ENCODE data around the gene NAA40. TPM values are rescaled to one million over a fixed set of nuclear protein-coding genes. Genes with fewer than 3 reads are reported as not detected.

NAA40 gene
- total RNA-seq, 2 experiments from 2014 or later: 11.8 to 14.0 TPM

DNA sequence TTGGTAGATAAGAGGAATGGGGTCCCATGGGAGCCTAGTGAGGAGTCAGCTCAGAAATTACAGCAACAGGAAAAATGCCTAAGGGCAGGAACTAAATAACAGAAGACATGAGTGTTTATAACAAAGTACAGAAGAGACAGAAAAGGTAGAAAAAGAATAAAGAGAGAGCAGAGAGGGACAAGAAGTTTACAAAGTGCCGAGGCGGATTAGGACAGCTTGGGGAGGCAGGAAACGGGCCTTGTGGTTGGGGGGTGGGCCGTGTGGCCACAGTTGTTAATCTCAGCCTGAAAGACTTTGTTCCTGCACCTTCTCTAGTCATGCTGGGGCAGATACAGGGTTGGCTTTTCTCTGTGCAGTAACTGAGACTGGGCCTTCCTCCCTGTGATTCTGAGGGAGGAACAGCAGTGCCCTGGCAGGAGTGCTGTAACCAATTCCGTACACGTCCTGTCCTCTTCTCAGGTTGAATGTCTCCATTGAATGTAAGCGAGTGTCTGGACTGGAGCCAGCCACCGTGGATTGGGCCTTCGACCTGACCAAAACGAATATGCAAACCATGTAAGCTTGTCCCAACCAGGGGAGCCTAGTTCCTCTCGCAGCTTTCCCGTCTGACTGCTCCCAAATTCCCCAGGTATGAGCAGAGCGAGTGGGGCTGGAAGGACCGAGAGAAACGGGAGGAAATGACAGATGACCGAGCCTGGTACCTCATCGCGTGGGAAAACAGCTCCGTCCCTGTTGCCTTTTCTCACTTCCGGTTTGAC, 13.2 kb downstream of the NAA40 start:
- intact Hi-C loops (cut with DNase I, micrococcal nuclease): no loop called here
- no peaks in the 10 kb centered on the region for H3K27me3 ChIP-seq (ENCODE audit: control insufficient read depth in 1 of 2, insufficient read depth in 2 of 2, low read length in 2 of 2)
- Mint-ChIP-seq H3K27me3 (no peaks in the 10 kb centered on the region), H3K27ac (peak overlapping the region; percentile 31), H3K4me1 (ENCODE audit: low read depth) (peaks cover 20% of the 10 kb centered on the region), H3K4me3 (no peak overlapping the region), H3K36me3 (ENCODE audit: low read depth) (peaks cover 31% of the 10 kb centered on the region), H3K9me3 (no peaks in the 10 kb centered on the region)
- POLR2A ChIA-PET: no interaction called here
- peak overlapping the region in 1 of 2 donors; percentile 29 for H3K27ac ChIP-seq (ENCODE audit: low read depth in 1 of 2, low read length in 2 of 2)
- TF ChIP-seq, protein P1, sequence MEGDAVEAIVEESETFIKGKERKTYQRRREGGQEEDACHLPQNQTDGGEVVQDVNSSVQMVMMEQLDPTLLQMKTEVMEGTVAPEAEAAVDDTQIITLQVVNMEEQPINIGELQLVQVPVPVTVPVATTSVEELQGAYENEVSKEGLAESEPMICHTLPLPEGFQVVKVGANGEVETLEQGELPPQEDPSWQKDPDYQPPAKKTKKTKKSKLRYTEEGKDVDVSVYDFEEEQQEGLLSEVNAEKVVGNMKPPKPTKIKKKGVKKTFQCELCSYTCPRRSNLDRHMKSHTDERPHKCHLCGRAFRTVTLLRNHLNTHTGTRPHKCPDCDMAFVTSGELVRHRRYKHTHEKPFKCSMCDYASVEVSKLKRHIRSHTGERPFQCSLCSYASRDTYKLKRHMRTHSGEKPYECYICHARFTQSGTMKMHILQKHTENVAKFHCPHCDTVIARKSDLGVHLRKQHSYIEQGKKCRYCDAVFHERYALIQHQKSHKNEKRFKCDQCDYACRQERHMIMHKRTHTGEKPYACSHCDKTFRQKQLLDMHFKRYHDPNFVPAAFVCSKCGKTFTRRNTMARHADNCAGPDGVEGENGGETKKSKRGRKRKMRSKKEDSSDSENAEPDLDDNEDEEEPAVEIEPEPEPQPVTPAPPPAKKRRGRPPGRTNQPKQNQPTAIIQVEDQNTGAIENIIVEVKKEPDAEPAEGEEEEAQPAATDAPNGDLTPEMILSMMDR (IDR thresholded peaks at IDR 0.05): no peak
- peaks cover 32% of the 10 kb centered on the region for H3K36me3 ChIP-seq (ENCODE audit: insufficient read depth, low read length)
- no peak overlapping the region for H3K4me3 ChIP-seq (ENCODE audit: low read length)
- ATAC-seq (ENCODE audit: poor library complexity) (peak; percentile 57), DNase-seq (peak in 6 of 14 experiments; percentile 17 to 75 (median 34))
- CTCF ChIA-PET: interaction anchor here (1.3 kb wide), 1 partner anchor 115 kb away, joined by 3 read pairs; no protein-coding TSS in a partner anchor
- peaks cover 33% of the 10 kb centered on the region for H3K4me1 ChIP-seq (ENCODE audit: insufficient read depth, low read length)
- no peaks in the 10 kb centered on the region for H3K9me3 ChIP-seq (ENCODE audit: control insufficient read depth in 1 of 2, insufficient read depth in 1 of 2, low read length in 2 of 2)

DNA sequence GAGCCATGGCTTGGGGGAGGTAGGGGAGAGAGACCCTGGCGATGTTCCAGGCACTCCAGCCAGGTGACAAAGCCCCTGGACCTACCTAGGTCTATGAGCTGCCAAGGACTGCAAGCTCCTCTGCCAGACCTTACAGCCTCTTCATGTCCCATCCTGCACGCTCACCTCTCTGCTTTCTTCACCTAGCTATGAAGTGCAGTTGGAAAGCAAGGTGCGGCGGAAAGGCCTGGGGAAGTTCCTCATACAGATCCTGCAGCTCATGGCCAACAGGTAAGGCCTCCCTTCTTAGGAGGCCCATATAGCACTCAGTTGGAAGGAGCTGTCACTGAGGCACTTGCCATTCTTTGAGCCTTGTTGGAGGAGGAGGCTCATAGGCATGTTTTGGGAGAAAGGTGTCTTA, 13.8 kb downstream of the NAA40 start:
- Mint-ChIP-seq H3K36me3 (ENCODE audit: low read depth) (peaks cover 31% of the 10 kb centered on the region), H3K27ac (peak overlapping the region; percentile 31), H3K4me1 (ENCODE audit: low read depth) (peaks cover 20% of the 10 kb centered on the region), H3K27me3 (no peaks in the 10 kb centered on the region), H3K9me3 (no peaks in the 10 kb centered on the region), H3K4me3 (no peak overlapping the region)
- POLR2A ChIA-PET: no interaction called here
- ATAC-seq (ENCODE audit: poor library complexity): no peak
- DNase-seq: no peak
- Histone ChIP-seq H3K27me3 (ENCODE audit: control insufficient read depth in 1 of 2, insufficient read depth in 2 of 2, low read length in 2 of 2) (no peaks in the 10 kb centered on the region), H3K36me3 (ENCODE audit: insufficient read depth, low read length) (peaks cover 31% of the 10 kb centered on the region), H3K4me3 (ENCODE audit: low read length) (no peak overlapping the region), H3K27ac (ENCODE audit: low read depth in 1 of 2, low read length in 2 of 2) (peak overlapping the region in 1 of 2 donors; percentile 29), H3K4me1 (ENCODE audit: insufficient read depth, low read length) (peaks cover 33% of the 10 kb centered on the region), H3K9me3 (ENCODE audit: control insufficient read depth in 1 of 2, insufficient read depth in 1 of 2, low read length in 2 of 2) (no peaks in the 10 kb centered on the region)
- intact Hi-C loops (cut with DNase I, micrococcal nuclease): no loop called here
- TF ChIP-seq, protein P1 (IDR thresholded peaks at IDR 0.05): no peak
- CTCF ChIA-PET: no interaction called here

DNA sequence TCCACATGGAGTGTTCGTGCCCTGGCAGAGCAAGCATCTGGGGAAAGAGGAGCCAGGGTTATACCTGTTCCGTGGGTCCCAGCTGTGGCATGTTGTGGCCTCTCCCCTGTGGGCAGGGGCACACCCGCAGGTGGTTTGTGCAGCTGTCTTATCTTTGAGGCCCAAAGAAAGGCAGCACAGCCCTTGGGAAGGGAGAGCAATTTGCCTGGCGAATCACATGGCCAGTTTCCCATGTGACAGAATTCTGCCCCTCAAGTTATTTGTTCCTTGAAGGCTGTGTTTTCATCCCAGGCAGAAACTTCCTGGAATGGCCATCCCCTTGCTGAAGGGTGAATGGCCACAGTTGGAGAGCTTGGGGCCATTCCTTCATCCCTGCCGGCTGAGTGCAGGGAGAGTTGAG, 19.2 kb downstream of the NAA40 start:
- ChIA-PET CTCF (interaction anchor here (0.9 kb wide), 1 partner anchor 40 kb away, joined by 3 read pairs; no protein-coding TSS in a partner anchor), POLR2A (no interaction called here)
- Mint-ChIP-seq H3K27me3 (no peaks in the 10 kb centered on the region), H3K4me1 (ENCODE audit: low read depth) (peaks cover 6% of the 10 kb centered on the region), H3K4me3 (no peak overlapping the region), H3K36me3 (ENCODE audit: low read depth) (peaks cover 16% of the 10 kb centered on the region), H3K9me3 (no peaks in the 10 kb centered on the region), H3K27ac (no peak overlapping the region)
- Histone ChIP-seq H3K36me3 (ENCODE audit: insufficient read depth, low read length) (peaks cover 27% of the 10 kb centered on the region), H3K9me3 (ENCODE audit: control insufficient read depth in 1 of 2, insufficient read depth in 1 of 2, low read length in 2 of 2) (no peaks in the 10 kb centered on the region), H3K4me1 (ENCODE audit: insufficient read depth, low read length) (peaks cover 35% of the 10 kb centered on the region), H3K4me3 (ENCODE audit: low read length) (no peak overlapping the region), H3K27me3 (ENCODE audit: control insufficient read depth in 1 of 2, insufficient read depth in 2 of 2, low read length in 2 of 2) (no peaks in the 10 kb centered on the region), H3K27ac (ENCODE audit: low read depth in 1 of 2, low read length in 2 of 2) (no peak overlapping the region)
- TF ChIP-seq, protein P1 (IDR thresholded peaks at IDR 0.05): no peak
- intact Hi-C loops (cut with DNase I, micrococcal nuclease): no loop called here
- ATAC-seq (ENCODE audit: poor library complexity): no peak
- no peak for DNase-seq
